H9 (cell line): Measurements from ENCODE around the gene GABRB2. TPM values are rescaled to one million over a fixed set of nuclear protein-coding genes. Genes with fewer than 3 reads are reported as not detected.

Source experiments
- DNase-seq: peaks from one replicate; pipeline ENCODE4 v3.0.0-alpha.2; 2017
- H2AFZ ChIP-seq: one replicate; pipeline ENCODE4 v1.6.1; 2013; ENCODE audit warnings: mild to moderate bottlenecking, low read length, control low read depth, moderate library complexity
- H2AK5ac ChIP-seq: 2 replicates; pipeline ENCODE4 v1.6.1; 2013; ENCODE audit warnings: low read length, control low read depth, mixed read lengths; ENCODE audit not compliant: insufficient read length
- H2BK120ac ChIP-seq: one replicate; pipeline ENCODE4 v1.6.1; 2013; ENCODE audit warnings: low read depth, mild to moderate bottlenecking, low read length, control low read depth, inconsistent platforms; ENCODE audit not compliant: poor library complexity, severe bottlenecking
- H2BK12ac ChIP-seq: 2 replicates; pipeline ENCODE4 v1.6.1; 2013; ENCODE audit warnings: low read length, control low read depth, mixed read lengths, low read depth; ENCODE audit not compliant: insufficient read length
- H2BK15ac ChIP-seq: 2 replicates; pipeline ENCODE4 v1.6.1; 2013; ENCODE audit warnings: low read depth, low read length, control low read depth
- H2BK20ac ChIP-seq: one replicate; pipeline ENCODE4 v1.6.1; 2013; ENCODE audit warnings: low read depth, mild to moderate bottlenecking, low read length, control low read depth, inconsistent platforms; ENCODE audit not compliant: poor library complexity, severe bottlenecking
- H2BK5ac ChIP-seq: 2 replicates; pipeline ENCODE4 v1.6.1; 2013; ENCODE audit warnings: low read length, control low read depth, mixed read lengths; ENCODE audit not compliant: insufficient read length
- H3K14ac ChIP-seq: 2 replicates; pipeline ENCODE4 v1.6.1; 2013; ENCODE audit warnings: low read length, control low read depth; ENCODE audit not compliant: insufficient read depth
- H3K18ac ChIP-seq: 2 replicates; pipeline ENCODE4 v1.6.1; 2013; ENCODE audit warnings: low read depth, mild to moderate bottlenecking, mixed read lengths, low read length, control low read depth; ENCODE audit not compliant: insufficient read length
- H3K23ac ChIP-seq: 2 replicates; pipeline ENCODE4 v1.6.1; 2013; ENCODE audit warnings: low read length, control low read depth, mixed read lengths, low read depth; ENCODE audit not compliant: insufficient read length
- H3K23me2 ChIP-seq: 2 replicates; pipeline ENCODE4 v1.6.1; 2013; ENCODE audit warnings: low read depth, mild to moderate bottlenecking, mixed read lengths, low read length, control low read depth; ENCODE audit not compliant: insufficient read length, poor library complexity, severe bottlenecking
- H3K27ac ChIP-seq: 2 replicates; pipeline ENCODE4 v1.5.1; 2013; ENCODE audit warnings: low read length, control low read depth, mixed read lengths, low read depth; ENCODE audit not compliant: insufficient read length
- H3K27me3 ChIP-seq: 2 replicates; pipeline ENCODE4 v1.6.1; 2013; ENCODE audit warnings: low read length, control low read depth, inconsistent platforms; ENCODE audit not compliant: insufficient read depth
- H3K4ac ChIP-seq: 2 replicates; pipeline ENCODE4 v1.6.1; 2013; ENCODE audit warnings: low read depth, mild to moderate bottlenecking, control low read depth, inconsistent platforms, low read length, moderate library complexity
- H3K4me1 ChIP-seq: 2 replicates; pipeline ENCODE4 v1.6.1; 2013; ENCODE audit warnings: low read length, control low read depth, inconsistent platforms; ENCODE audit not compliant: insufficient read depth
- H3K4me2 ChIP-seq: 2 replicates; pipeline ENCODE4 v1.6.1; 2013; ENCODE audit warnings: low read length, control low read depth, mixed read lengths; ENCODE audit not compliant: insufficient read length, insufficient read depth
- H3K56ac ChIP-seq: 2 replicates; pipeline ENCODE4 v1.6.1; 2013; ENCODE audit warnings: low read depth, mild to moderate bottlenecking, mixed read lengths, low read length, control low read depth; ENCODE audit not compliant: insufficient read length
- H3K79me1 ChIP-seq: 2 replicates; pipeline ENCODE4 v1.6.1; 2013; ENCODE audit warnings: low read depth, mild to moderate bottlenecking, moderate library complexity, low read length, control low read depth, inconsistent platforms; ENCODE audit not compliant: insufficient read depth, poor library complexity, severe bottlenecking
- H3K79me2 ChIP-seq: 2 replicates; pipeline ENCODE4 v1.6.1; 2013; ENCODE audit warnings: low read length, control low read depth, inconsistent platforms; ENCODE audit not compliant: insufficient read depth
- H3K9ac ChIP-seq: 2 replicates; pipeline ENCODE4 v1.6.1; 2013; ENCODE audit warnings: low read length, control low read depth, mixed read lengths; ENCODE audit not compliant: insufficient read length; ENCODE audit errors: extremely low read depth
- H3K9me3 ChIP-seq: one replicate; pipeline ENCODE4 v1.6.1; 2013; ENCODE audit warnings: low read depth, low read length, inconsistent platforms; ENCODE audit not compliant: control insufficient read depth
- H3T11ph ChIP-seq: one replicate; pipeline ENCODE4 v1.6.1; 2013; ENCODE audit warnings: mild to moderate bottlenecking, low read length, control low read depth, inconsistent platforms
- H4K20me1 ChIP-seq: one replicate; pipeline ENCODE4 v1.6.1; 2013; ENCODE audit not compliant: control insufficient read depth, insufficient read length, insufficient read depth
- H4K5ac ChIP-seq: 2 replicates; pipeline ENCODE4 v1.6.1; 2013; ENCODE audit warnings: low read depth, mild to moderate bottlenecking, mixed read lengths, low read length, control low read depth; ENCODE audit not compliant: insufficient read length
- H4K8ac ChIP-seq: replicated peaks from 2 replicates; pipeline ENCODE4 v1.6.1; 2013; ENCODE audit warnings: low read length, control low read depth, mixed read lengths, low read depth; ENCODE audit not compliant: insufficient read length
- H4K91ac ChIP-seq: 2 replicates; pipeline ENCODE4 v1.6.1; 2013; ENCODE audit warnings: low read depth, mild to moderate bottlenecking, moderate library complexity, mixed read lengths, low read length, control low read depth; ENCODE audit not compliant: insufficient read length
- H3K27ac Mint-ChIP-seq, 3 experiments: 2 replicates in 2 of 3; 3 replicates in 1 of 3; pipeline ENCODE4 v1.8.0; 2020 to 2021; ENCODE audit warnings: mixed read lengths in 3 of 3, mild to moderate bottlenecking in 1 of 3, moderate library complexity in 1 of 3
- H3K27me3 Mint-ChIP-seq: 2 replicates; pipeline ENCODE4 v1.8.0; 2021; ENCODE audit warnings: low read depth, mild to moderate bottlenecking, moderate library complexity, mixed read lengths
- H3K36me3 Mint-ChIP-seq, 3 experiments: 2 replicates in 2 of 3; 3 replicates in 1 of 3; pipeline ENCODE4 v1.8.0; 2020 to 2021; ENCODE audit warnings: low read depth in 3 of 3, mixed read lengths in 3 of 3; ENCODE audit not compliant: insufficient read depth in 1 of 3
- H3K4me1 Mint-ChIP-seq, 2 experiments: 2 replicates each; pipeline ENCODE4 v1.8.0; 2020; ENCODE audit warnings: mixed read lengths in 2 of 2
- H3K4me3 Mint-ChIP-seq, 2 experiments: 2 replicates in 1 of 2; 3 replicates in 1 of 2; pipeline ENCODE4 v1.8.0; 2020 to 2021; ENCODE audit warnings: mild to moderate bottlenecking in 2 of 2, mixed read lengths in 2 of 2, moderate library complexity in 1 of 2
- H3K9me3 Mint-ChIP-seq, 2 experiments: 2 replicates in 1 of 2; 3 replicates in 1 of 2; pipeline ENCODE4 v1.8.0; 2020; ENCODE audit warnings: mild to moderate bottlenecking in 2 of 2, mixed read lengths in 2 of 2, moderate library complexity in 1 of 2
- CTCF ChIP-seq: fragments of 200-600 bp; sonication (generic); conservative IDR thresholded peaks from 3 replicates; pipeline ENCODE4 v1.8.0; 2021; ENCODE audit warnings: antibody characterized with exemption, mild to moderate bottlenecking
- total RNA-seq: library from RNA; stranded (reverse); gene quantifications from 2 replicates; pipeline ENCODE4 v1.2.1, GENCODE V29; 2021

GABRB2 gene
- total RNA-seq, 1 experiment from 2014 or later, result 0.20 TPM

- no peak for DNase-seq
- Histone ChIP-seq H2BK120ac (no peak overlapping the region), H3K79me2 (no peaks in the 10 kb centered on the region), H3K56ac (no peak overlapping the region), H3K4ac (no peak overlapping the region), H3K14ac (no peak overlapping the region), H3K9ac (no peak overlapping the region), H3K27me3 (no peaks in the 10 kb centered on the region), H2AK5ac (no peak overlapping the region), H4K8ac (no peak overlapping the region), H3K79me1 (no peaks in the 10 kb centered on the region), H4K91ac (no peak overlapping the region), H3K4me1 (peaks cover 2% of the 10 kb centered on the region; the same call in 1 of the 2 replicates), H3K9me3 (no peaks in the 10 kb centered on the region), H2BK12ac (no peak overlapping the region), H3T11ph (no peak overlapping the region), H3K23ac (no peak overlapping the region), H4K20me1 (no peaks in the 10 kb centered on the region), H2BK15ac (no peak overlapping the region), H3K27ac (no peak overlapping the region), H2BK20ac (no peak overlapping the region), H3K23me2 (no peaks in the 10 kb centered on the region), H3K18ac (no peak overlapping the region), H2AFZ (no peak overlapping the region), H2BK5ac (no peak overlapping the region), H4K5ac (no peak overlapping the region), H3K4me2 (no peak overlapping the region)
- Mint-ChIP-seq H3K27ac (0 out of 7 replicates have a peak overlapping the region, but pooled peaks of 1 of the 3 experiments have one; percentile 45), H3K4me1 (peaks cover 9 to 12% of the 10 kb centered on the region in 2 experiments), H3K4me3 (no peak overlapping the region), H3K9me3 (no peaks in the 10 kb centered on the region), H3K36me3 (no peaks in the 10 kb centered on the region), H3K27me3 (no peaks in the 10 kb centered on the region)
- TF ChIP-seq CTCF, result no peak
Measured at GRCh38 chr5:161258438-161258837, 288.1 kb downstream of the GABRB2 start.
